Muscle of leg (tissue), 11 donors: Measurements from ENCODE around the gene CDK5RAP3. TPM values are rescaled to one million over a fixed set of nuclear protein-coding genes. Genes with fewer than 3 reads are reported as not detected.
"Not testable (repeated sequence)": the region's sequence is repeated elsewhere in the genome, so short reads cannot be mapped to it uniquely, and the experiment has no call there.

Experiments used
- DNase-seq: peaks from one replicate; pipeline ENCODE4 v3.0.0; 2013
- H3K27ac ChIP-seq: one replicate; pipeline ENCODE4 v1.5.1; 2013; ENCODE audit warnings: mild to moderate bottlenecking, low read length, control low read depth
- H3K27me3 ChIP-seq: one replicate; pipeline ENCODE4 v1.6.1; 2013; ENCODE audit warnings: low read length; ENCODE audit not compliant: control insufficient read depth, insufficient read depth
- H3K36me3 ChIP-seq: one replicate; pipeline ENCODE4 v1.6.1; 2013; ENCODE audit warnings: low read length; ENCODE audit not compliant: control insufficient read depth, insufficient read depth
- H3K4me1 ChIP-seq: one replicate; pipeline ENCODE4 v1.6.1; 2013; ENCODE audit warnings: low read length; ENCODE audit not compliant: control insufficient read depth, insufficient read depth
- H3K4me3 ChIP-seq: one replicate; pipeline ENCODE4 v1.5.1; 2013; ENCODE audit warnings: low read length, control low read depth
- H3K9me3 ChIP-seq: replicated peaks from 2 replicates; pipeline ENCODE4 v1.6.1; 2013; ENCODE audit warnings: low read depth, low read length; ENCODE audit not compliant: control insufficient read depth
- WGBS: methylation state at CpG from one replicate; pipeline ENCODE4 v1.1.5; 2013; ENCODE audit warnings: missing lambda C conversion rate; ENCODE audit not compliant: insufficient coverage; 5-methylcytosine and 5-hydroxymethylcytosine counted together
- polyA plus RNA-seq, 8 donors: library from polyadenylated mRNA; unstranded; fragments of 120-200 nt; gene quantifications; one replicate each; pipeline versions ENCODE4 v1.2.1 to v1.2.3, GENCODE V29; 2013; ENCODE audit warnings: inconsistent platforms in 1 of 8, low replicate concordance in 1 of 8; ENCODE audit not compliant: insufficient read length in 8 of 8, insufficient read depth in 1 of 8
- total RNA-seq: library from RNA; stranded (reverse); fragments of 120-200 nt; gene quantifications from one replicate; pipeline ENCODE4 v1.2.4, GENCODE V29; 2013

The CDK5RAP3 gene
- total and polyA plus RNA-seq, 9 donors, result 72.6 to 99.0 (median 84.5) TPM

- peaks cover 2% of the 10 kb centered on the region for H3K27me3 ChIP-seq
- no peak for DNase-seq
- H3K36me3 ChIP-seq, result no peaks in the 10 kb centered on the region
- peaks cover 12% of the 10 kb centered on the region for H3K4me1 ChIP-seq
- no peak overlapping the region for H3K27ac ChIP-seq
- no peak overlapping the region for H3K4me3 ChIP-seq
- 58% methylated on average over 3 of the region's 9 CpGs for WGBS
- no peaks in the 10 kb centered on the region for H3K9me3 ChIP-seq
These were observed 25.3 kb downstream of the CDK5RAP3 start for GRCh38 chr17:47996201-47996600.

DNA sequence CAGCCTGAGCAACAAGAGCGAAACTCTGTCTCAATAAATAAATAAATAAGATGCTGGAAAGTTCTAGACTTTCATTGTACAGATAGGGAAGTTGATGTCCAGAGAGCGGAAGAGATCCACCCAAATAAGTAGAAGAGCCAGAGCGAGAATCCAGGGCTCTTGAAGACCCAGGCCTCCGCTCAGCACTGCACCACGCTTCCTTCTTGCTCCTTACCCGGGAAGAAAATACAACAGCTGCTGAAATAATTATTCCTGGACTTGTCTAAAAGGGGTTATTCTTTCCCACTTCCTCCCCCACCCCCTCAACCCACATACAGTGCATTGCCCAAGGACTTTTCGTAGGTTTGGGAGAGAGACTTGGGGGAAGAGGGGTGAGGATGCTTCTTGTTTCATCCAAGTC, 26.7 kb downstream of the CDK5RAP3 start:
- 80% methylated on average over 1 of the region's 7 CpGs for WGBS
- Histone ChIP-seq H3K4me1 (peaks cover 15% of the 10 kb centered on the region), H3K9me3 (no peaks in the 10 kb centered on the region), H3K4me3 (no peak overlapping the region), H3K27ac (no peak overlapping the region), H3K27me3 (peaks cover 2% of the 10 kb centered on the region), H3K36me3 (no peaks in the 10 kb centered on the region)
- DNase-seq, result no peak

- peaks cover 2% of the 10 kb centered on the region for H3K27me3 ChIP-seq
- H3K36me3 ChIP-seq, result no peaks in the 10 kb centered on the region
- no peak for DNase-seq
- WGBS, result no CpG with 5 or more reads among the region's 7 CpGs
- peaks cover 19% of the 10 kb centered on the region for H3K4me1 ChIP-seq
- no peak overlapping the region for H3K4me3 ChIP-seq
- no peak overlapping the region for H3K27ac ChIP-seq
- no peaks in the 10 kb centered on the region for H3K9me3 ChIP-seq
These were observed 27.1 kb downstream of the CDK5RAP3 start for GRCh38 chr17:47998044-47998443.

GRCh38 chr17:47999582-47999981, 28.7 kb downstream of the CDK5RAP3 start:
- WGBS, result no CpG with 5 or more reads among the region's 4 CpGs
- Histone ChIP-seq H3K36me3 (no peaks in the 10 kb centered on the region), H3K9me3 (no peaks in the 10 kb centered on the region), H3K27ac (no peak overlapping the region), H3K4me1 (peaks cover 27% of the 10 kb centered on the region), H3K4me3 (no peak overlapping the region), H3K27me3 (peaks cover 2% of the 10 kb centered on the region)
- DNase-seq, result no peak

- peak; percentile 52 for DNase-seq
- no peak overlapping the region for H3K27ac ChIP-seq
- H3K4me1 ChIP-seq, result peaks cover 27% of the 10 kb centered on the region
- no peak overlapping the region for H3K4me3 ChIP-seq
- peaks cover 2% of the 10 kb centered on the region for H3K27me3 ChIP-seq
- no peaks in the 10 kb centered on the region for H3K9me3 ChIP-seq
- no CpG with 5 or more reads among the region's 1 CpG for WGBS
- no peaks in the 10 kb centered on the region for H3K36me3 ChIP-seq
These were observed 30.3 kb downstream of the CDK5RAP3 start for GRCh38 chr17:48001197-48001596.

GRCh38 chr17:48001657-48002056, 30.7 kb downstream of the CDK5RAP3 start:
- H3K36me3 ChIP-seq, DNase-seq, H3K9me3 ChIP-seq, H3K27me3 ChIP-seq, H3K4me3 ChIP-seq, H3K27ac ChIP-seq: not testable (repeated sequence)
- 76% methylated on average over 2 of the region's 5 CpGs for WGBS
- H3K4me1 ChIP-seq, result peaks cover 27% of the 10 kb centered on the region

DNA sequence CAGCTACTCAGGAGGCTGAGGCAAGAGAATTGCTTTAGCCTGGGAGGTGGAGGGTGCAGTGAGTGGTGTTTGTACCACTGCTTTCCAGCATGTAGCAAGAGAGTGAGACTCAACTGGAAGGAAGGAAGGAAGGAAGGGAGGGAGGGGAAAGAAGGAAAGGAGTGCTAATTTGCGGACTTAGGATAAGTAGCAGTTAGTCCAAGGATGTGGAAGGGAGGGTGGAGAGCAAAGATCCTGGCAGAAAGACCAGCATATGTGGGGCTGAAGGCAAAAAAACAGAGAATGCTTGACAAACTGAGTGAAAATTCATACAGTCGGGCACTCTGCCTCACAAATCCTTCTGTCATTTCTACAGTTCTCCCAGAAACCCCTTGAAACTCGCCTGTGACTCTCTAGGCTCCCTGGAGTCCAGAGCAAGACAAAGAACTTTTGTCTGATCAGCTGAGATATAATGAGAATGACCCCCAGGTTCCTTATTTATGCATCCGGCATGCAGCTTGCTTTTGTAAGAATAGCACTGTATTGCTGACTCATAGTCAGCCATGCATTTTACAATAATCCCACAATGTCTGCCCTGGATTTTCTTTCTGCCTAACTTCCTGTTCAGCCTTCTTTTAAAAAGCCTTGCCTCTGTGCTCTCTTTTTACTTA, 31.5 kb downstream of the CDK5RAP3 start:
- Histone ChIP-seq H3K4me3 (no peak overlapping the region), H3K4me1 (peaks cover 27% of the 10 kb centered on the region), H3K36me3 (no peaks in the 10 kb centered on the region), H3K9me3 (no peaks in the 10 kb centered on the region), H3K27ac (peak overlapping the region; percentile 91), H3K27me3 (no peaks in the 10 kb centered on the region)
- 27% methylated on average over 3 of the region's 4 CpGs for WGBS
- peak; percentile 79 for DNase-seq

DNA sequence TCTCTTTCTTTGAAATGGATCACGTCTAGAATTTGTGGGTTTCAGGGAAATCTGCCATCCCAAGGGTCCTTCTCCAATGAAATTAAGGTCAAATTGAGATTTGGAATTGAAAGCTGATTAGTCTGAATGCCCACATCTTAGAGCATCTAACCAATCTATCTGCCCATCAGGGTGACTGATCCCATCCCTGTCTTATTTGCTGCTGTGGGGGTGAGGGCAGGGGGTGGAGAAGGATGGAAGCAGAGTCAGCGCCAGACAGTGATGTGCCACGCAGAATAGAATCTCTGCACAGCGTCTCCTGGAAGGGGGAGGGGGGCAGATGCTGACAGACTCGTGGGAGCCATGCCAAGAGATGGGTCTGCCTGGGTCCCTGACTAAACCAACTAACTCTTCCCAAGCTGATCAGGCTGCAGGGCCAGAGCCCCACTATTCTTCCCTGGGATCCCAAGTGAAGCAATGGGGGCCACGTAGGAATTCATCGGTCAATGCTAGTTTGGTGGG, 32.1 kb downstream of the CDK5RAP3 start:
- Histone ChIP-seq H3K27me3 (no peaks in the 10 kb centered on the region), H3K36me3 (no peaks in the 10 kb centered on the region), H3K4me1 (peaks cover 26% of the 10 kb centered on the region), H3K27ac (peak overlapping the region; percentile 91), H3K9me3 (no peaks in the 10 kb centered on the region), H3K4me3 (no peak overlapping the region)
- no peak for DNase-seq
- WGBS, result no CpG with 5 or more reads among the region's 7 CpGs

- H3K4me3 ChIP-seq, result no peak overlapping the region
- no peaks in the 10 kb centered on the region for H3K27me3 ChIP-seq
- 37% methylated on average over 8 of the region's 17 CpGs for WGBS
- peak overlapping the region; percentile 91 for H3K27ac ChIP-seq
- no peak for DNase-seq
- H3K4me1 ChIP-seq, result peaks cover 24% of the 10 kb centered on the region
- no peaks in the 10 kb centered on the region for H3K36me3 ChIP-seq
- H3K9me3 ChIP-seq, result no peaks in the 10 kb centered on the region
These were observed 32.7 kb downstream of the CDK5RAP3 start for GRCh38 chr17:48003417-48004151.

DNA sequence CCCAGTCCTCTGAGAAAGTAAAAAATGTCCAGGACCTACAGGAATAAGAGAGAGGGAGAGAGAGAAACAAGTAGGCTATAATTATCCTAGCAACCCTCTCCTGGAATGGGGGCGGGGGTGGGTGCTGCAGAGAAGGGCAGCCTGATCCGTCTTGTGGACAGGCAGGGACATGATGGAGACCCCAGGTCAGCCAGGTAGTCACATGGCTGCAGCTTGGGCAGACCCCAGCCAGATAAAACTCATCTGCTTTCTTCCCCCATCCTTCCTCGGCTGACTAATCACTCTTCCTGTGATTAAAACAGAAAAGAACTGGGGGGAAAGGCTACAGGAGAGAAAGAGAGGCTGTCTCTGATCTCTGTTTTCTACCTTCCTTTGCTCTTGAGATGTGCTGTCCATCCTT, 34.1 kb downstream of the CDK5RAP3 start:
- no CpG with 5 or more reads among the region's 3 CpGs for WGBS
- no peaks in the 10 kb centered on the region for H3K36me3 ChIP-seq
- peaks cover 3% of the 10 kb centered on the region for H3K27me3 ChIP-seq
- DNase-seq, result no peak
- no peak overlapping the region for H3K27ac ChIP-seq
- no peak overlapping the region for H3K4me3 ChIP-seq
- H3K4me1 ChIP-seq, result peaks cover 24% of the 10 kb centered on the region
- no peaks in the 10 kb centered on the region for H3K9me3 ChIP-seq
